ENCODE measurements around the gene ERV3-1. TPM values are rescaled to one million over a fixed set of nuclear protein-coding genes. Genes with fewer than 3 reads are reported as not detected.
"Not testable (repeated sequence)": the region's sequence is repeated elsewhere in the genome, so short reads cannot be mapped to it uniquely, and the experiment has no call there.

ERV3-1 gene
- total RNA-seq, 1 experiment from 2014 or later = 10.2 TPM

- TF ChIP-seq SOX15 (CRISPR knock-in tag; IDR thresholded peaks at IDR 0.05) (no peak), ZMAT4 (CRISPR knock-in tag; IDR thresholded peaks at IDR 0.05) (no peak), ZBTB21 (CRISPR knock-in tag; IDR thresholded peaks at IDR 0.05; ENCODE audit: borderline replicate concordance) (no peak), E2F5 (CRISPR knock-in tag; IDR thresholded peaks at IDR 0.05) (no peak), ZNF263 (CRISPR knock-in tag; IDR thresholded peaks at IDR 0.05; ENCODE audit: low read depth) (no peak), MAX (CRISPR knock-in tag; IDR thresholded peaks at IDR 0.05) (0 out of 2 replicates have a peak, but pooled peaks have one; percentile 15), ELF4 (CRISPR knock-in tag; IDR thresholded peaks at IDR 0.05; ENCODE audit: low read depth) (no peak), ZNF512 (CRISPR knock-in tag; IDR thresholded peaks at IDR 0.05; ENCODE audit: borderline replicate concordance) (no peak), ZNF138 (CRISPR knock-in tag; conservative IDR thresholded peaks at IDR 0.05) (no peak), ZNF423 (CRISPR knock-in tag; IDR thresholded peaks at IDR 0.05) (no peak), ATF2 (CRISPR knock-in tag; IDR thresholded peaks at IDR 0.05; ENCODE audit: borderline replicate concordance, low read depth) (no peak), ERG (CRISPR knock-in tag; IDR thresholded peaks at IDR 0.05) (no peak), ESRRA (CRISPR knock-in tag; IDR thresholded peaks at IDR 0.05; ENCODE audit: borderline replicate concordance) (no peak), ZNF317 (CRISPR knock-in tag; IDR thresholded peaks at IDR 0.05; ENCODE audit: borderline replicate concordance, low read depth) (no peak), STAT6 (CRISPR knock-in tag; conservative IDR thresholded peaks at IDR 0.05; ENCODE audit: low read depth) (no peak), SMAD4 (CRISPR knock-in tag; IDR thresholded peaks at IDR 0.05) (0 out of 2 replicates have a peak, but pooled peaks have one; percentile 35), ZNF671 (CRISPR knock-in tag; IDR thresholded peaks at IDR 0.05) (no peak), TEAD1 (CRISPR knock-in tag; IDR thresholded peaks at IDR 0.05) (0 out of 2 replicates have a peak, but pooled peaks have one; percentile 52), CBFB (CRISPR knock-in tag; IDR thresholded peaks at IDR 0.05; ENCODE audit: low read depth) (no peak), RELA (CRISPR knock-in tag; IDR thresholded peaks at IDR 0.05; ENCODE audit: borderline replicate concordance) (no peak)
Observed at GRCh38 chr7:65006094-65006992, at the start of gene ERV3-1 (continued).

- H3K9me3 Mint-ChIP-seq; H3K27ac Mint-ChIP-seq; H3K27me3 Mint-ChIP-seq (ENCODE audit: low read depth); DNase-seq (ENCODE audit: low spot score); H3K4me3 Mint-ChIP-seq; ATAC-seq; POLR2A ChIA-PET; CTCF ChIA-PET; H3K4me1 Mint-ChIP-seq: not testable (repeated sequence)
- peaks cover 26% of the 10 kb centered on the region for H3K36me3 Mint-ChIP-seq
Observed at GRCh38 chr7:65055786-65056185, 49.3 kb upstream of the ERV3-1 start.

- peaks cover 34% of the 10 kb centered on the region for H3K36me3 Mint-ChIP-seq
Observed at GRCh38 chr7:65054466-65054994, 48.0 kb upstream of the ERV3-1 start.

GRCh38 chr7:65051654-65052053, 45.2 kb upstream of the ERV3-1 start:
- H3K27ac Mint-ChIP-seq, POLR2A ChIA-PET, CTCF ChIA-PET: not testable (repeated sequence)

More at GRCh38 chr7:65054466-65054994, 48.0 kb upstream of the ERV3-1 start:
- POLR2A ChIA-PET; H3K4me1 Mint-ChIP-seq; CTCF ChIA-PET; DNase-seq (ENCODE audit: low spot score); H3K4me3 Mint-ChIP-seq; ATAC-seq; H3K27ac Mint-ChIP-seq; H3K27me3 Mint-ChIP-seq (ENCODE audit: low read depth): not testable (repeated sequence)
- H3K9me3 Mint-ChIP-seq = peaks cover 10% of the 10 kb centered on the region

More at GRCh38 chr7:65051654-65052053, 45.2 kb upstream of the ERV3-1 start:
- DNase-seq (ENCODE audit: low spot score); H3K4me1 Mint-ChIP-seq; H3K27me3 Mint-ChIP-seq (ENCODE audit: low read depth); H3K4me3 Mint-ChIP-seq; ATAC-seq: not testable (repeated sequence)
- H3K9me3 Mint-ChIP-seq = peaks cover 10% of the 10 kb centered on the region
- peaks cover 21% of the 10 kb centered on the region for H3K36me3 Mint-ChIP-seq
